Caco-2 (cell line): Measurements from ENCODE around the gene DNAAF5. TPM values are rescaled to one million over a fixed set of nuclear protein-coding genes. Genes with fewer than 3 reads are reported as not detected.

ENCODE experiments used
- BruUV-seq: library from RNA; stranded (reverse); fragments of 400-500 nt; replicated peaks from 2 replicates; lab custom pipeline; 2021; lab: Mats Ljungman, UMichigan
- CTCF ChIA-PET: fragments of 300-600 bp; sonication (Branson Sonifier 250); formaldehyde crosslinking; loops from one replicate; lab custom pipeline; 2022; ENCODE audit warnings: antibody characterized with exemption; lab: Charles Lee
- POLR2A ChIA-PET: fragments of 300-600 bp; sonication (Branson Sonifier 250); formaldehyde crosslinking; loops from one replicate; lab custom pipeline; 2022; ENCODE audit warnings: antibody characterized with exemption; lab: Charles Lee
- DNase-seq, 2 experiments: peaks; one replicate each; pipeline versions ENCODE4 v3.0.0 to v3.0.0-alpha.2; 2020 to 2022
- H3K27me3 ChIP-seq: replicated peaks from 2 replicates; pipeline ENCODE4 v1.6.0; 2011; ENCODE audit warnings: low read length; ENCODE audit not compliant: control insufficient read depth, insufficient read depth
- H3K36me3 ChIP-seq: 2 replicates; pipeline ENCODE4 v1.5.1; 2011; ENCODE audit warnings: low read length; ENCODE audit not compliant: control insufficient read depth, insufficient read depth
- H3K4me1 ChIP-seq: fragments of 250-450 bp; sonication (Bioruptor Pico); 2 replicates; pipeline ENCODE4 v1.5.1; 2020; ENCODE audit warnings: mild to moderate bottlenecking
- H3K4me3 ChIP-seq: 2 replicates; pipeline ENCODE4 v1.5.1; 2011; ENCODE audit warnings: low read depth, mild to moderate bottlenecking, control low read depth, low read length
- H3K9me3 ChIP-seq: fragments of 250-450 bp; sonication (Bioruptor Pico); 2 replicates; pipeline ENCODE4 v1.5.1; 2020; ENCODE audit warnings: mild to moderate bottlenecking, moderate library complexity
- H3K27ac Mint-ChIP-seq: one replicate; pipeline ENCODE4 v1.8.0; 2022; ENCODE audit warnings: mixed read lengths; ENCODE audit not compliant: unreplicated experiment
- H3K27me3 Mint-ChIP-seq: one replicate; pipeline ENCODE4 v1.8.0; 2022; ENCODE audit warnings: mixed read lengths; ENCODE audit not compliant: insufficient read depth, unreplicated experiment
- H3K36me3 Mint-ChIP-seq: one replicate; pipeline ENCODE4 v1.8.0; 2022; ENCODE audit warnings: mild to moderate bottlenecking, mixed read lengths; ENCODE audit not compliant: insufficient read depth, unreplicated experiment
- H3K4me1 Mint-ChIP-seq: one replicate; pipeline ENCODE4 v1.8.0; 2022; ENCODE audit warnings: low read depth, mixed read lengths; ENCODE audit not compliant: unreplicated experiment
- H3K4me3 Mint-ChIP-seq: one replicate; pipeline ENCODE4 v1.8.0; 2022; ENCODE audit warnings: mild to moderate bottlenecking, moderate library complexity, mixed read lengths; ENCODE audit not compliant: unreplicated experiment
- H3K9me3 Mint-ChIP-seq: one replicate; pipeline ENCODE4 v1.8.0; 2022; ENCODE audit warnings: mixed read lengths; ENCODE audit not compliant: unreplicated experiment
- CTCF ChIP-seq, 2 experiments: fragments of 200-600 bp in 1 of 2; IDR thresholded peaks; 1 replicate in 1 of 2; 2 replicates in 1 of 2; pipeline versions ENCODE4 v1.5.1 to v1.8.0; 2011 to 2022; ENCODE audit warnings: antibody characterized with exemption in 1 of 2, control low read depth in 1 of 2, inconsistent platforms in 1 of 2, low read depth in 1 of 2, low read length in 1 of 2, mild to moderate bottlenecking in 1 of 2, moderate library complexity in 1 of 2; ENCODE audit not compliant: insufficient read depth in 1 of 2, severe bottlenecking in 1 of 2, unreplicated experiment in 1 of 2
- intact Hi-C: fragments of 100-400 bp; cut with micrococcal nuclease; formaldehyde crosslinking; loops from one replicate; pipeline ENCODE4 v1.10.0; 2022; ENCODE audit not compliant: unreplicated experiment
- total RNA-seq: library from RNA; stranded (reverse); gene quantifications from 2 replicates; pipeline ENCODE4 v1.2.3, GENCODE V29; 2022

DNAAF5 gene
- total RNA-seq, 1 experiment from 2014 or later = 51.4 TPM

- no peak overlapping the region for H3K4me3 Mint-ChIP-seq
- H3K36me3 Mint-ChIP-seq = peaks cover 56% of the 10 kb centered on the region
- Histone ChIP-seq H3K27me3 (no peaks in the 10 kb centered on the region), H3K9me3 (no peaks in the 10 kb centered on the region), H3K4me3 (no peak overlapping the region), H3K4me1 (no peaks in the 10 kb centered on the region), H3K36me3 (no peaks in the 10 kb centered on the region; the same call in 1 of the 2 replicates)
- POLR2A ChIA-PET = no interaction called here
- H3K9me3 Mint-ChIP-seq = no peaks in the 10 kb centered on the region
- no peak for DNase-seq
- no peak for TF ChIP-seq CTCF (IDR thresholded peaks at IDR 0.05; ENCODE audit: insufficient read depth in 1 of 2, low read depth in 1 of 2, low read length in 1 of 2, severe bottlenecking in 1 of 2, unreplicated experiment in 1 of 2)
- intact Hi-C loops = loop anchor here (10.0 kb wide), 1 partner anchor 325 kb away; no protein-coding TSS in a partner anchor
- no peaks in the 10 kb centered on the region for H3K27me3 Mint-ChIP-seq
- H3K27ac Mint-ChIP-seq = no peak overlapping the region
- CTCF ChIA-PET = no interaction called here
- H3K4me1 Mint-ChIP-seq = no peaks in the 10 kb centered on the region
- no TSS peak for BruUV-seq
These were observed 33.5 kb downstream of the DNAAF5 start for GRCh38 chr7:760006-760405.

- no peak overlapping the region for H3K4me3 Mint-ChIP-seq
- H3K36me3 Mint-ChIP-seq = peaks cover 60% of the 10 kb centered on the region
- POLR2A ChIA-PET = no interaction called here
- no peaks in the 10 kb centered on the region for H3K4me1 Mint-ChIP-seq
- Histone ChIP-seq H3K9me3 (no peaks in the 10 kb centered on the region), H3K4me3 (no peak overlapping the region), H3K27me3 (no peaks in the 10 kb centered on the region), H3K36me3 (peaks cover 2% of the 10 kb centered on the region; the same call in 1 of the 2 replicates), H3K4me1 (no peaks in the 10 kb centered on the region)
- no peak for TF ChIP-seq CTCF (IDR thresholded peaks at IDR 0.05; ENCODE audit: insufficient read depth in 1 of 2, low read depth in 1 of 2, low read length in 1 of 2, severe bottlenecking in 1 of 2, unreplicated experiment in 1 of 2)
- H3K27ac Mint-ChIP-seq = no peak overlapping the region
- no peak for DNase-seq
- H3K27me3 Mint-ChIP-seq = no peaks in the 10 kb centered on the region
- H3K9me3 Mint-ChIP-seq = no peaks in the 10 kb centered on the region
- BruUV-seq = no TSS peak
- intact Hi-C loops = loop anchor here (10.0 kb wide), 1 partner anchor 326 kb away; no protein-coding TSS in a partner anchor
- CTCF ChIA-PET = no interaction called here
These were observed 34.6 kb downstream of the DNAAF5 start for GRCh38 chr7:761101-761500.

DNA sequence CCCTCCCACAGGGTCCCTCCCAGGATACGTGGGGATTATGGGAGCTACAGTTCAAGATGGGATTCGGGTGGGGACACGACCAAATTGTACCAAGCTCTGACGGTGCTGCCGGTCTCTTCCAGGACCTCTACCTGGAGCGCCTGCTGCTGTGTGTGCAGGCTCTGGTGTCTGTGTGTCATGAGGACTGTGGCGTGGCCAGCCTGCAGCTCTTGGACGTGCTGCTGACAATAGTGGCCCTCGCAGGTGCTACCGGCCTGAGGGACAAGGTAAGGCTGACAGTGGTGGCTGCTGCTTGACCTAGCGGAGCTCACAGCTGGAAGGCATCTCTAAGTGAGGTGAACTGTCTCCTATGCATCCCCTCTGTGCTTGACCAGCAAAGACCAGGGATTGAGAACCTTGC lies 35.1 kb downstream of the DNAAF5 start:
- Mint-ChIP-seq H3K4me1 (no peaks in the 10 kb centered on the region), H3K4me3 (no peak overlapping the region), H3K27ac (no peak overlapping the region), H3K27me3 (no peaks in the 10 kb centered on the region), H3K9me3 (no peaks in the 10 kb centered on the region), H3K36me3 (peaks cover 61% of the 10 kb centered on the region)
- CTCF ChIA-PET = no interaction called here
- Histone ChIP-seq H3K27me3 (no peaks in the 10 kb centered on the region), H3K4me1 (no peaks in the 10 kb centered on the region), H3K4me3 (no peak overlapping the region), H3K36me3 (peaks cover 2% of the 10 kb centered on the region; the same call in 1 of the 2 replicates), H3K9me3 (no peaks in the 10 kb centered on the region)
- intact Hi-C loops = loop anchor here (10.0 kb wide), 1 partner anchor 327 kb away; no protein-coding TSS in a partner anchor
- DNase-seq = no peak
- no TSS peak for BruUV-seq
- POLR2A ChIA-PET = no interaction called here
- TF ChIP-seq CTCF (IDR thresholded peaks at IDR 0.05; ENCODE audit: insufficient read depth in 1 of 2, low read depth in 1 of 2, low read length in 1 of 2, severe bottlenecking in 1 of 2, unreplicated experiment in 1 of 2) = no peak
